ENCODE results near the gene EXOG. TPM values are rescaled to one million over a fixed set of nuclear protein-coding genes. Genes with fewer than 3 reads are reported as not detected.

Gene EXOG
- polyA plus RNA-seq, 3 donors: 1.6 to 5.4 (median 2.4) TPM

- no peaks in the 10 kb centered on the region for H3K36me3 Mint-ChIP-seq
- no peak overlapping the region for H3K4me3 ChIP-seq (replicated peaks in 1 of 3; ENCODE audit: low read depth in 2 of 3, low read length in 3 of 3)
- no peak for DNase-seq
- H3K27ac ChIP-seq (ENCODE audit: low read depth in 1 of 2, low read length in 2 of 2): no peak overlapping the region
- WGBS (ENCODE audit: insufficient coverage): 98% methylated on average over 10 of the region's 10 CpGs
- H2AFZ ChIP-seq (ENCODE audit: insufficient read depth, low read depth, low read length, poor library complexity, severe bottlenecking): no peak overlapping the region
- intact Hi-C loops (cut with micrococcal nuclease): no loop called here
- H3K27me3 ChIP-seq (ENCODE audit: control insufficient read depth in 2 of 2, insufficient read depth in 2 of 2, low read length in 2 of 2): no peaks in the 10 kb centered on the region
- H3K4me1 ChIP-seq (ENCODE audit: control insufficient read depth in 1 of 2, insufficient read depth in 2 of 2, low read length in 2 of 2): no peaks in the 10 kb centered on the region
- no peak overlapping the region for H3K9ac ChIP-seq (ENCODE audit: insufficient read depth, low read length, poor library complexity, severe bottlenecking)
- H4K20me1 ChIP-seq (ENCODE audit: insufficient read depth, low read length): no peaks in the 10 kb centered on the region
- TF ChIP-seq, protein P1, sequence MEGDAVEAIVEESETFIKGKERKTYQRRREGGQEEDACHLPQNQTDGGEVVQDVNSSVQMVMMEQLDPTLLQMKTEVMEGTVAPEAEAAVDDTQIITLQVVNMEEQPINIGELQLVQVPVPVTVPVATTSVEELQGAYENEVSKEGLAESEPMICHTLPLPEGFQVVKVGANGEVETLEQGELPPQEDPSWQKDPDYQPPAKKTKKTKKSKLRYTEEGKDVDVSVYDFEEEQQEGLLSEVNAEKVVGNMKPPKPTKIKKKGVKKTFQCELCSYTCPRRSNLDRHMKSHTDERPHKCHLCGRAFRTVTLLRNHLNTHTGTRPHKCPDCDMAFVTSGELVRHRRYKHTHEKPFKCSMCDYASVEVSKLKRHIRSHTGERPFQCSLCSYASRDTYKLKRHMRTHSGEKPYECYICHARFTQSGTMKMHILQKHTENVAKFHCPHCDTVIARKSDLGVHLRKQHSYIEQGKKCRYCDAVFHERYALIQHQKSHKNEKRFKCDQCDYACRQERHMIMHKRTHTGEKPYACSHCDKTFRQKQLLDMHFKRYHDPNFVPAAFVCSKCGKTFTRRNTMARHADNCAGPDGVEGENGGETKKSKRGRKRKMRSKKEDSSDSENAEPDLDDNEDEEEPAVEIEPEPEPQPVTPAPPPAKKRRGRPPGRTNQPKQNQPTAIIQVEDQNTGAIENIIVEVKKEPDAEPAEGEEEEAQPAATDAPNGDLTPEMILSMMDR (IDR thresholded peaks at IDR 0.05): no peak
- no peak overlapping the region for H3K4me3 Mint-ChIP-seq
- H3K36me3 ChIP-seq (replicated peaks in 1 of 2; ENCODE audit: control insufficient read depth in 1 of 2, insufficient read depth in 2 of 2, low read length in 2 of 2): no peaks in the 10 kb centered on the region
- no peaks in the 10 kb centered on the region for H3K79me2 ChIP-seq (ENCODE audit: insufficient read depth, low read length)
- H3K9me3 ChIP-seq (replicated peaks in 1 of 2; ENCODE audit: control insufficient read depth in 1 of 2, insufficient read depth in 1 of 2, low read length in 2 of 2): no peaks in the 10 kb centered on the region
- no peak overlapping the region for H3K4me2 ChIP-seq (replicated peaks; ENCODE audit: extremely low read depth, low read length, poor library complexity, severe bottlenecking)
- H3K27me3 Mint-ChIP-seq (ENCODE audit: low read depth in 3 of 3): peaks cover 0 to 3% (median 2%) of the 10 kb centered on the region in 3 donors
- peaks cover 0 to 5% (median 0%) of the 10 kb centered on the region in 7 donors for H3K9me3 Mint-ChIP-seq
- peaks cover 8% of the 10 kb centered on the region for H3K4me1 Mint-ChIP-seq
- H3K27ac Mint-ChIP-seq: no peak overlapping the region
Measured at GRCh38 chr3:38563886-38564270, 67.7 kb downstream of the EXOG start.

GRCh38 chr3:38564631-38565338, 68.6 kb downstream of the EXOG start:
- Histone ChIP-seq H3K4me2 (replicated peaks; ENCODE audit: extremely low read depth, low read length, poor library complexity, severe bottlenecking) (no peak overlapping the region), H3K4me3 (replicated peaks in 1 of 3; ENCODE audit: low read depth in 2 of 3, low read length in 3 of 3) (no peak overlapping the region), H3K27ac (ENCODE audit: low read depth in 1 of 2, low read length in 2 of 2) (no peak overlapping the region), H3K36me3 (replicated peaks in 1 of 2; ENCODE audit: control insufficient read depth in 1 of 2, insufficient read depth in 2 of 2, low read length in 2 of 2) (no peaks in the 10 kb centered on the region), H3K9ac (ENCODE audit: insufficient read depth, low read length, poor library complexity, severe bottlenecking) (no peak overlapping the region), H4K20me1 (ENCODE audit: insufficient read depth, low read length) (no peaks in the 10 kb centered on the region), H3K9me3 (replicated peaks in 1 of 2; ENCODE audit: control insufficient read depth in 1 of 2, insufficient read depth in 1 of 2, low read length in 2 of 2) (no peaks in the 10 kb centered on the region), H3K27me3 (ENCODE audit: control insufficient read depth in 2 of 2, insufficient read depth in 2 of 2, low read length in 2 of 2) (no peaks in the 10 kb centered on the region), H3K79me2 (ENCODE audit: insufficient read depth, low read length) (no peaks in the 10 kb centered on the region), H2AFZ (ENCODE audit: insufficient read depth, low read depth, low read length, poor library complexity, severe bottlenecking) (no peak overlapping the region), H3K4me1 (ENCODE audit: control insufficient read depth in 1 of 2, insufficient read depth in 2 of 2, low read length in 2 of 2) (no peaks in the 10 kb centered on the region)
- DNase-seq: no peak
- Mint-ChIP-seq H3K27me3 (ENCODE audit: low read depth in 3 of 3) (peaks cover 0 to 2% (median 1%) of the 10 kb centered on the region in 3 donors), H3K36me3 (no peaks in the 10 kb centered on the region), H3K9me3 (peaks cover 0 to 5% (median 0%) of the 10 kb centered on the region in 7 donors), H3K4me1 (peaks cover 8% of the 10 kb centered on the region), H3K27ac (no peak overlapping the region), H3K4me3 (no peak overlapping the region)
- TF ChIP-seq, protein P1 (IDR thresholded peaks at IDR 0.05): no peak
- intact Hi-C loops (cut with micrococcal nuclease): no loop called here
- WGBS (ENCODE audit: insufficient coverage): 95% methylated on average over 5 of the region's 6 CpGs
